DMS53 treated with DMSO at 0.1 percent for 48 hours (cell line): ENCODE results near the gene CCDC178.
"Not testable (repeated sequence)": the region's sequence is repeated elsewhere in the genome, so short reads cannot be mapped to it uniquely, and the experiment has no call there.

Experiments
- DNase-seq: peaks from one replicate; lab custom pipeline; 2025; ENCODE audit not compliant: unreplicated experiment; lab: John Stamatoyannopoulos, UW

CCDC178 gene

DNA sequence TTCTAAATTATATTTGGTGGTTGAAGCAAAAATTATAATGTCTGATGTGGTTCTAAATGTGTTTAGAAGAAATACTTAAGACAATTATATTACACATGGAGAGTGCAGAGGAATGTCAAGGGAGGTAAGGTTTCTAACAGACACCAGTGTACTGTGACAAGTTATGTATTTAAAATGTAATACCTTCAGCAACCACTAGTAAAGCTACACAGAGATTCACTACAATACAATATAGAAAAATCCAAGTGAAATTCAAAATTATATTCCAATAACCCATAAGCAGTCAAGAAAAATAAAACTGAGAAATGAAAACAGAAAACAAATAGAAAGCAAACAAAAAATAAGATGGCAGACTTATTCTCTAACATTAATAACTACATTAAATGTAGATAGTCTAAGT is 418.2 kb downstream of the CCDC178 start:
- DNase-seq: no peak

DNA sequence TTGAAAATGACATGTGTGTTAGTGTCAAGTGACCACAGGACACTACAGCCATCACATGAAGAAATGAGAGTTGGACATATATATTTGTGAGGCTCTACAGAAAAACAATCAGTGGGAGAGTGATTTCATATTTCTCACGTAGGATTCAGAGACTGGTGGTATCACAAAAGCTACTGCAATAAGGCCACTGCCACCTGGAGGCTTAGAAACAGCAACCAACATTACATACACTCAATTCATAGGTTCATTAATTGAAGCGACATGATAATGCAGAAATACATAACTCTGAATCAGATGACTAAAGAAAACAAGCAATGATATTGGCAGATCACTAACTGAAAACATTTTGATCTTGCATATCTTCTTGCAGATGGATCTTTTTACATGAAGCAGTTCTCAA is 419.6 kb downstream of the CCDC178 start:
- no peak for DNase-seq

DNA sequence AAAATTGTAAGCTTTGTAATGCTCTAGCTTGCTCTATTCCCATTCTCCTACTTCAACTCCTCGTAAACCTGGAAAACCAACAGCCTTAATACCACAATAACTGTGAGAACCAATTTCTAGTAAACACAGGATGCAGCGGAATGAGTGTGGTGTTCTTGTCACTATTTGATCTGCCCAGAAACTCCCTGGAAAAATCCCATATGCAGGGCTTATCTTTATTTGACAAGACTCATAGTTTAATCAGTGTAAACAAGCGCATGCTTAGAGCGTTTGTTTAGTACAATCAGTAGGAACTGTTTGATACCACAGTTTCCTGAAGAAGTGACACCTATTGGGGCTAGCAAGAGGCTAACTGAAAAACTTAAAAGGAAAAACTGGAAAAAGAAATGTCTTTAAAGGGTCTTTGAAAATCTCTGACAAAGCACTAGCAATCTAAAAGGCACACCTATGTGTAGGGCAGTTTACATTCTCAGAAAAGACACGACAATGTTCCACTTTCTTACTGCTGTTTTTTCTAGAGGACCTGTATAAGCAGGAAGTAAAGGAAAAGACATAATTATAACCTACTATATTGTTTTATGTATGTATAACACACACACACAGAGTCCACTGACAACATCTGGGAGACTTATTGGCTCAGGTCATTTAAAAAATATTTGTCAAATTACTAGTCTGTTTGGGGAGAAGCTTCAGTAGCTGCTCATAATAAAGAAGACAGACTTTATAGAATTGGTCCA is 426.3 kb downstream of the CCDC178 start:
- peak; percentile 76 for DNase-seq

DNA sequence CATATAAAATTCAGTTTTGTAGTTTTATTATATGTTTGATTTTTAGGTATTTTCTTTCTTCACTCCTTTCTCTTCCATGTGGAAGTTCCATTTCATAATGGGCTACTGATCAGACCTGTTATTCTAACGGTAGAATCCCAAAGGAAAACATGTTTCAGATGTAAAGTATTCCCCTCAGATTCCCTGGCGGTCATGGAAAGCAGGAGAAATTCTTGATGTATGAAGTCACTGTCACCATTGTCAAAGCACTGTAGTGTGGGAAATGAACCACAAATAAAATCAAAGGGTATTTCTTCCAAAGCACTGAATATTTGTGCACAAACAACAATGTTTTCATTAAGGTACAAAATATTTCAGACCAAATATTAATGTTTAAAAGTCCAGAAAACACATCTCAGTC is 430.4 kb downstream of the CCDC178 start:
- DNase-seq: no peak

GRCh38 chr18:32998921-32999320 is 441.6 kb downstream of the CCDC178 start:
- no peak for DNase-seq

GRCh38 chr18:32998285-32998684 is 442.2 kb downstream of the CCDC178 start:
- DNase-seq: no peak

GRCh38 chr18:32983721-32984120 is 456.8 kb downstream of the CCDC178 start:
- DNase-seq: no peak

- no peak for DNase-seq
Observed at GRCh38 chr18:32980896-32981295, 459.6 kb downstream of the CCDC178 start.

DNA sequence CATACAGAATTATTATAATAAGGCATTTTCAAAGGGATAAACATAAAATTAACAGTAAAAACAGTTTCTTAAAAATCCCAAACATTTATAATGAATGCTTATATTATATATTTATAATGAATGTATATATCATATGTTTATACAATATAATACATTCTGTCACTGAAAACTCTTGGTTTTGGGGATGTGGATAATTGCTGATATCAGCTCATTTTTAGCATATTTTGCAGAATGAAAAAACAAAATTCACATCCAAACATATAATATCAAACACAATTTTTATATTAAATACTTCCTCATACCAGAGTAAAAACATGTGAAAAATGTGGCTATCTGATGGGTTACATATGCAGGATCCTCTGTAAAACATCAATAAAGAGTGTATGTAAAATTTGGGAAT is 465.0 kb downstream of the CCDC178 start:
- no peak for DNase-seq

- no peak for DNase-seq
Observed at GRCh38 chr18:32975163-32975436, 465.4 kb downstream of the CCDC178 start.

- DNase-seq: no peak
Observed at GRCh38 chr18:32974421-32975162, 465.9 kb downstream of the CCDC178 start.

GRCh38 chr18:32968248-32968647 is 472.3 kb downstream of the CCDC178 start:
- no peak for DNase-seq

- no peak for DNase-seq
Observed at GRCh38 chr18:32966141-32966540, 474.4 kb downstream of the CCDC178 start.

- DNase-seq: no peak
Observed at GRCh38 chr18:32961538-32961937, 479.0 kb downstream of the CCDC178 start.

GRCh38 chr18:32958746-32959145 is 481.8 kb downstream of the CCDC178 start:
- DNase-seq: no peak

GRCh38 chr18:32956591-32957315 is 483.8 kb downstream of the CCDC178 start:
- no peak for DNase-seq

DNA sequence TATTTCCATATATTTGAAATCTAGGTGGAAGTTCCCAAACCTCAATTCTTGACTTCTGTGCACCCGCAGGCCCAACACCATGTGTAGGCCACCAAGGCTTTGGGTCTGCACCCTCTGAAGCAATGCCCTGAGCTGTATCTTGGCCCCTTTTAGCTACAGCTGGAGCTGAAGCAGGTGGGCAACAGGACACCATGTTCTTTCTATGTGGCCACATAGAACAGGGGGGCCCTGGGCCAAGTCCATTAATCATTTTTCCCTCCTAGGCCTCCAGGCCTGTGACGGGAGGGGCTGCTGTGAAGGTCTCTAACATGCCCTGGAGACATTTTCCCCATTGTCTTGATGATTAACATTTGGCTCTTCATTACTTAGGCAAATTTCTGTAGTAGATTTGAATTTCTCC is 488.2 kb downstream of the CCDC178 start:
- DNase-seq: not testable (repeated sequence)

GRCh38 chr18:32937597-32937996 is 502.9 kb downstream of the CCDC178 start:
- DNase-seq: no peak

GRCh38 chr18:32937066-32937465 is 503.5 kb downstream of the CCDC178 start:
- no peak for DNase-seq

DNA sequence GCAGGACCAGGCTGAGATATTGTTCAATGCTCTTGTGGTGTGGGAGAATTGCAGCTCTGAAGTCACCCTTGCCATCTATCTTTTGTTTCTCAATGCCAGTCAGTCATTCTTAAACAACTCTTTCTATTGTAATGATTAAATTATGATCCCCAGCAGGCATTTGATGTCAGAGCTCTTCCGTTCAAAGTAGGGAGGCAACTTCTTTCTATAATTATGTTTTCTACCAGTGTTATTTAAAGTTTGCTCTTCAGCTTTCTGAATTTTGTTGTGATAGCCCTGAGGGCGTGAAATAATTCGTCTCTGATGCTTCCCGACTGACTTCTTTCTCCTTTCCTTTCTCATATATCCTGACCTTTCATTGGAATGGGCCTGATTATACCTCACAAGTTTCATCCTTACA is 506.3 kb downstream of the CCDC178 start:
- no peak for DNase-seq

GRCh38 chr18:32930695-32931301 is 509.7 kb downstream of the CCDC178 start:
- DNase-seq: peak; percentile 65

- DNase-seq: no peak
Observed at GRCh38 chr18:32929213-32929612, 511.3 kb downstream of the CCDC178 start.
